Measurements from ENCODE around the gene FLT4.

DNA sequence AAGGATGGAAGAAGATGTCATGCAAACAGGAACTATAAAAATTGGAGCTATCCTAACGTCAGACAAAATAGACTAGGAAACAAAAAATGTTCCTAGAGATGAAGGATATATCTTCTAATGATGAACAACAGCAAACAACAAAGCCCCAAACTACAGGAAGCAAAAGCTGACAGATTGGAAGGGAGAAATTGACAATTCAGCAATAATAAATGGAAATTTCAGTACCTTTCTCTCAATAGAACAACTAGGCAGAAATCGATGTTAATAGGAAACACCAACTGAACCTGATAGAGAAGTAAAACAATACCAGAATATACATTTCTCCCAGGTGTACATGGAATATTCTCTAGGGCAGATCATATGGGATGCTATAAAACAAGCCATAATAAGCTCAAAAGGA, 65.7 kb downstream of the FLT4 start:
- TF ChIP-seq, protein P1, sequence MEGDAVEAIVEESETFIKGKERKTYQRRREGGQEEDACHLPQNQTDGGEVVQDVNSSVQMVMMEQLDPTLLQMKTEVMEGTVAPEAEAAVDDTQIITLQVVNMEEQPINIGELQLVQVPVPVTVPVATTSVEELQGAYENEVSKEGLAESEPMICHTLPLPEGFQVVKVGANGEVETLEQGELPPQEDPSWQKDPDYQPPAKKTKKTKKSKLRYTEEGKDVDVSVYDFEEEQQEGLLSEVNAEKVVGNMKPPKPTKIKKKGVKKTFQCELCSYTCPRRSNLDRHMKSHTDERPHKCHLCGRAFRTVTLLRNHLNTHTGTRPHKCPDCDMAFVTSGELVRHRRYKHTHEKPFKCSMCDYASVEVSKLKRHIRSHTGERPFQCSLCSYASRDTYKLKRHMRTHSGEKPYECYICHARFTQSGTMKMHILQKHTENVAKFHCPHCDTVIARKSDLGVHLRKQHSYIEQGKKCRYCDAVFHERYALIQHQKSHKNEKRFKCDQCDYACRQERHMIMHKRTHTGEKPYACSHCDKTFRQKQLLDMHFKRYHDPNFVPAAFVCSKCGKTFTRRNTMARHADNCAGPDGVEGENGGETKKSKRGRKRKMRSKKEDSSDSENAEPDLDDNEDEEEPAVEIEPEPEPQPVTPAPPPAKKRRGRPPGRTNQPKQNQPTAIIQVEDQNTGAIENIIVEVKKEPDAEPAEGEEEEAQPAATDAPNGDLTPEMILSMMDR (IDR thresholded peaks at IDR 0.05; ENCODE audit: insufficient read depth, low read depth, low read length), result no peak
- no peak for TF ChIP-seq EZH2 (IDR thresholded peaks at IDR 0.05; ENCODE audit: insufficient read depth, low read length)

All from astrocyte (in vitro differentiated cells and primary cell).